ENCODE data around the gene PNPLA3. TPM values are rescaled to one million over a fixed set of nuclear protein-coding genes. Genes with fewer than 3 reads are reported as not detected.

PNPLA3 gene
- total RNA-seq, 1 donor from 2014 or later = 6.1 TPM

DNA sequence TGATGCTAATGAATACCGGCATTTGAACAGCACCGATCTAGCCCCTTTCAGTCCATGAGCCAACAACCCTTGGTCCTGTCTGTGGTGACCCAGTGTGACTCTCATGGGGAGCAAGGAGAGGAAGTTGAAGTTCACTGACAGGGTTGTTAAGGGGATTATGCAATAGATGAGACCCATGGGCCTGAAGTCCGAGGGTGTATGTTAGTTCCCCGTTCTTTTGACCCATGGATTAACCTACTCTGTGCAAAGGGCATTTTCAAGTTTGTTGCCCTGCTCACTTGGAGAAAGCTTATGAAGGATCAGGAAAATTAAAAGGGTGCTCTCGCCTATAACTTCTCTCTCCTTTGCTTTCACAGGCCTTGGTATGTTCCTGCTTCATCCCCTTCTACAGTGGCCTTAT, 4.9 kb downstream of the PNPLA3 start:
- no peaks in the 10 kb centered on the region for H3K27me3 Mint-ChIP-seq (ENCODE audit: low read depth)
- no peak overlapping the region for H3K4me3 Mint-ChIP-seq
- H3K4me1 Mint-ChIP-seq = peaks cover 10% of the 10 kb centered on the region
- H3K27ac Mint-ChIP-seq = no peak overlapping the region
- no peak for DNase-seq (ENCODE audit: low spot score in 2 of 2, unreplicated experiment in 2 of 2)
- H3K9me3 Mint-ChIP-seq = no peaks in the 10 kb centered on the region
- H3K36me3 Mint-ChIP-seq = peaks cover 20% of the 10 kb centered on the region
- no peak for TF ChIP-seq CTCF (IDR thresholded peaks at IDR 0.05; ENCODE audit: unreplicated experiment)

DNA sequence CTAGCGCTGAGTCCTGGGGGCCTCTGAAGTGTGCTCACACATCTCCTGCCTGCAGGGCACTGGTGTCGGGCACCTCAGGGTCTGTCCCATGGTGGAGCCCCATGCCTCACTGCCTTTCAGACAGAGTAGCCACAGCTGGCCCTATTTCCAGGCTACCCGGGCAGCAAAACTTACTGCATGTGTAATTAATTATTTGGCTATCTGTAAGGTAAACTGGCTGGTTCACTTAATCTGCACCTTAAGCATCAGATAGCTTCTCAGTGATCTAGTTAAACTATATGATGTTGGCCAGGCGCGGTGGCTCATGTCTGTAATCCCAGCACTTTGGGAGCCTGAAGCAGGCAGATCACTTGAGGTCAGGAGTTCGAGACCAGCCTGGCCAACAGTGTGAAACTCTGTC, 5.3 kb downstream of the PNPLA3 start:
- no peaks in the 10 kb centered on the region for H3K9me3 Mint-ChIP-seq
- H3K36me3 Mint-ChIP-seq = peaks cover 23% of the 10 kb centered on the region
- peaks cover 10% of the 10 kb centered on the region for H3K4me1 Mint-ChIP-seq
- H3K4me3 Mint-ChIP-seq = no peak overlapping the region
- no peak for DNase-seq (ENCODE audit: low spot score in 2 of 2, unreplicated experiment in 2 of 2)
- TF ChIP-seq CTCF (IDR thresholded peaks at IDR 0.05; ENCODE audit: unreplicated experiment) = no peak
- no peaks in the 10 kb centered on the region for H3K27me3 Mint-ChIP-seq (ENCODE audit: low read depth)
- no peak overlapping the region for H3K27ac Mint-ChIP-seq

- H3K4me3 Mint-ChIP-seq = no peak overlapping the region
- H3K9me3 Mint-ChIP-seq = no peaks in the 10 kb centered on the region
- H3K27ac Mint-ChIP-seq = no peak overlapping the region
- no peaks in the 10 kb centered on the region for H3K4me1 Mint-ChIP-seq
- peaks cover 23% of the 10 kb centered on the region for H3K36me3 Mint-ChIP-seq
- DNase-seq (ENCODE audit: low spot score in 2 of 2, unreplicated experiment in 2 of 2) = no peak
- no peaks in the 10 kb centered on the region for H3K27me3 Mint-ChIP-seq (ENCODE audit: low read depth)
- TF ChIP-seq CTCF (IDR thresholded peaks at IDR 0.05; ENCODE audit: unreplicated experiment) = no peak
Measured at GRCh38 chr22:43931771-43932170, 8.2 kb downstream of the PNPLA3 start.

DNA sequence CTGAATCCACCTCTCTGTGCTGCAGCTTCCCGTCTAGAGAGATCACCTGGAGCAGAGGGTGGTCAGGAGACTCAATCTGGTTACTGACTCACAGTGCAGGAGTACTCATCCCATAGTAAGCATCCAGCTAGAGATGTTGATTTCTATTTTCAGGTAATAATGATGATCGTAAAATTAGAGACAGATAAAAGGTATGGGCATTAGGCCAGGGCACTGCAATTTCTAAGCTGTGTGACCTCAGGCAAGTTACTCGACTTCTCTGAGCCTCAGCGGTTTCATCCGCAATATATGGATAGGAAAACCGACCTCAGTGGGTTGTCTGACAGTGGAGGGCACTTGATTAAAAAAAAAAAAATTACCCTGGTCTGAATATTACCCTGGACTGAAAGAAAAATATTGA, 17.8 kb downstream of the PNPLA3 start:
- TF ChIP-seq CTCF (IDR thresholded peaks at IDR 0.05; ENCODE audit: unreplicated experiment) = no peak
- Mint-ChIP-seq H3K4me1 (no peaks in the 10 kb centered on the region), H3K27me3 (ENCODE audit: low read depth) (no peaks in the 10 kb centered on the region), H3K9me3 (peaks cover 10% of the 10 kb centered on the region), H3K4me3 (no peak overlapping the region), H3K36me3 (peaks cover 38% of the 10 kb centered on the region), H3K27ac (no peak overlapping the region)
- DNase-seq (ENCODE audit: low spot score in 2 of 2, unreplicated experiment in 2 of 2) = no peak

DNA sequence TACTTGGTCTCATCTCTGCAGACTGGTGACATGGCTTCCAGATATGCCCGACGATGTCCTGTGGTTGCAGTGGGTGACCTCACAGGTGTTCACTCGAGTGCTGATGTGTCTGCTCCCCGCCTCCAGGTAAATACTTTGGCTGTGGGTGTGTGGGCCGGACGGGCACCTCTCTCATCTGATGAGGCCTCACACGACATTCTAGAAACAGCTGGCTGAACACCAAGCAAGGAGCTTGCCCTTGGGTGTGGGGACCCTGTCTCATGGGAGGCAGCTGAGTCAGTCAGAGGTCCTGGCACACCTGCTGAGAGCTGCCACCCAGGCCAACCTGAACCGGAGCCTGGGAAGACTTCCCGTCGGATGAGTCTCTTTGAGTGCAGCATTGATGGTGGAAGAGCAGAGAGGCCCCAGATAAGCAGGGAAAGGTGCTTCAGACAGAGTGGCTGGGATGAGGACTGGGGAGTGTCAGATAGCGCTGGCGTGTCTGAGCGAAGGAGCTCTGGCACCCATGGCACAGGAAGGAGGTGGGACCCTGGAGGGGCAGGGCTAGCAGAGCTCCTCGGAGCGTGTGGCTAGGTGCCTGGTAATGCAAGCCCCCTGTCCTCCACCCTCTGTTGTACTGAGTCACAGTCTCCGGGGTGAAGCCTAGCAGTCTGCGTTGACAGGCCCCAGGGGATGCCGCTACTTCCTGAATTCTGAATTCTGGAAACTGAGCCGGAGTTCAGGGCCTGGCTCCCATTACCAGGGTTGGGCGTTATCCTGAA, 21.2 kb downstream of the PNPLA3 start:
- no peak for DNase-seq (ENCODE audit: low spot score in 2 of 2, unreplicated experiment in 2 of 2)

More for the DNA sequence above, 21.2 kb downstream of the PNPLA3 start:
- Mint-ChIP-seq H3K27ac (no peak overlapping the region), H3K4me3 (no peak overlapping the region), H3K9me3 (peaks cover 10% of the 10 kb centered on the region), H3K27me3 (ENCODE audit: low read depth) (no peaks in the 10 kb centered on the region), H3K4me1 (no peaks in the 10 kb centered on the region), H3K36me3 (peaks cover 24% of the 10 kb centered on the region)
- no peak for TF ChIP-seq CTCF (IDR thresholded peaks at IDR 0.05; ENCODE audit: unreplicated experiment)
